IPS-NIHi7 (cell line): ENCODE measurements around the gene ULK2.

ENCODE experiments used
- DNase-seq: peaks from one replicate; pipeline ENCODE4 v3.0.0; 2012; ENCODE audit warnings: mixed read lengths; ENCODE audit errors: extremely low spot score

The ULK2 gene

DNA sequence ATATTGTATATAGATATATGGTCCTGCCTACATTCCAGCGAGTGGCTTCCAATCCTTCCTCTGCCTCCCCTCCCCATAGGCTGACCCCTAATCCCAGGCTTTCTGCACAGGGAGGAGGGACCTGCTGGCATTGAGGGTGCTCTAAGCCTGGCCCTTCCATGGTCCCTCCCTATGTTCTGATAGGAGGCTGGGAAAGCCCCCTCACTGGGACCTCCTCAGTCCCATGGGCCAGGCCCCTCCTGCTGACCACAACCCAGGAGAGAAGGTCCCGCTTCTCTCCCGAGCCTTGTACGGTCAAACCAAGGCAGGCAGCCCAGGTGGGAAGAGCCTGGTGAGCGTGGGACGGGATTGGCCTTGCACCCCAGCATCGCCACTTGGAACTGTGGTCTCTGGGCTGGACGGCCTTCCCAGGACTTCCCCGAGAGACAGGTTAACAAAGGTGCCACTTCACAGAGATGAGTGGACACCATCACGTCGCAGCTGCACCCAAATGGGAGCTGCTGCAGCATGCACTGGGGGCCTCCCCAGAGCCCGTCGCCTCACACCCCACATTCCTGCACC lies 120.5 kb downstream of the ULK2 start:
- DNase-seq: no peak

DNA sequence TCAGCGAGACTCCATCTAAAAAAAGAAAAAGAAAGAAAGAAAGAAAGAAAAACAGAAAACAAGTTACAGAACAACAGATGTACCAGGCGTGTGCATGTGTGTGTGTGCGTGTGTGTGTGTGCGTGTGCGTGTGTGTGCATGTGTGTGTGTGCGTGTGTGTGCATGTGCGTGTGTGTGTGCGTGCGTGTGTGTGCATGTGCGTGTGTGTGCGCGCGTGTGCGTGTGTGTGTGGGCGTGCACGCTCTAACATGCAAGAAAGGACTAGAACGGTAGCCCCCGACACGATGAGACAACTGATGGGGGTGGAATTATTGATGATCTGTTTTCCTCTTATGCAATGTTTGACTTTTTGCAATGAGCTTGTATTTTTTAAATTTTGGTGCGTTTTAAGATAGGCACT lies 121.2 kb downstream of the ULK2 start:
- DNase-seq: no peak

DNA sequence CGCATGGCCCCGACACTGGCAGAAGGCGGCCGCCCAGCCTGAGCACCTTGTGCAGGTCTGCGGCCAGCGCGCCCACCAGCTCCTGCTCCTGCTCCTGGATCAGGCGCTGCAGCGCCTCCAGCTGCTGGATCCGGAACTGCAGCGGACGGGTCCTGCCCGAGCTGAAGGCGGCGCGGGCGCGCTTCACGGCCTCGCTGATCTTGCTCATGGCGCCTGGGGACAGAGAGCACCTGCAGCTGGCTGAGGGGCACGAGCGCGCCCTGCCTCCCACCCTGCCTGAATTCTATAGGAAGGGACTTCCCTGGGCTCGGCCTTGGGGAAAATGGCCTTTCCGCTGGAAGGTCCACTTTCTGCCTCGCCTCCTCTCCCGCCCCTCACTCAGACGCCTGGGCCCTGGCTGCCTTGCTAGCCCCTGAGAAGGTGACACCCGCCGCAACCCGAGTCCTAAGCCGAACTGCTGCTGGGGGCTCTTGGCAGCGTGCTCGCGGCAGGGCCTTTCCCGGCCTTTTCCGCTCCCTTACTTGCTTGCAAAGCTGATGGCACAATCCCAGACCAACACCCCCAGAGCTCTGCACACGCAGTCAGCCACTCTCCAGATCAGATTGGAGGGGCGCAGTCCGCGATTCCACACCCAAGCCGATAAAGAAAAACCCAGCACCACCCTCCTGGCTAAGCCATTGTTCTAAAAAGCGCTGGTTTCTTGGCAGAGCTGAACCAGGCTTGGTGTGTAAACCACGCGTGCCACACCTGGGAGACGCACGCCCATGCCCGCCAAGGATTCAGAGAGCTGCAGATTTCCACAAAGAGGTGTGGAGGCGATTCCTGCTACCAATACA lies 122.6 kb downstream of the ULK2 start:
- peak; percentile 95 for DNase-seq

DNA sequence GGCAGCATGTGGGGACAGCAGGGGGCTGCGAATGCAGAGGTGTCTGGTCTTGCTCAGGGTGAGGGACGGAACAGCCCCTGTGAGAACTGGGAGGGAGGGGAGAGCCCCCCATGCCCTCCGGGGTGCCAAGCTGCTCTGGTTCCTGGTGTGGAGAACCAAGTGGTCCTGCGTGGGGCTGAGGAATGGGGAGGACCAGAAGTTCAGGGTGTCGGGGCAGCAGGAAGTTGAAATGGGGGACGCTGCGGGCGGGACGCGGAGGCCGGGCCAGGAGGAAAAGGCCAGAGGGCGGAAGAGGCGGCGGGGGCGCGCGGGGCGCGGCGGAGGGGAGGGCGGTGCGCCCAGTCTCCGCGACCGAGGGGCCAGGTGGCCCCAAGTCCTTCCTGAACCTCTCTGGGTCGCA lies 123.2 kb downstream of the ULK2 start:
- DNase-seq: no peak

DNA sequence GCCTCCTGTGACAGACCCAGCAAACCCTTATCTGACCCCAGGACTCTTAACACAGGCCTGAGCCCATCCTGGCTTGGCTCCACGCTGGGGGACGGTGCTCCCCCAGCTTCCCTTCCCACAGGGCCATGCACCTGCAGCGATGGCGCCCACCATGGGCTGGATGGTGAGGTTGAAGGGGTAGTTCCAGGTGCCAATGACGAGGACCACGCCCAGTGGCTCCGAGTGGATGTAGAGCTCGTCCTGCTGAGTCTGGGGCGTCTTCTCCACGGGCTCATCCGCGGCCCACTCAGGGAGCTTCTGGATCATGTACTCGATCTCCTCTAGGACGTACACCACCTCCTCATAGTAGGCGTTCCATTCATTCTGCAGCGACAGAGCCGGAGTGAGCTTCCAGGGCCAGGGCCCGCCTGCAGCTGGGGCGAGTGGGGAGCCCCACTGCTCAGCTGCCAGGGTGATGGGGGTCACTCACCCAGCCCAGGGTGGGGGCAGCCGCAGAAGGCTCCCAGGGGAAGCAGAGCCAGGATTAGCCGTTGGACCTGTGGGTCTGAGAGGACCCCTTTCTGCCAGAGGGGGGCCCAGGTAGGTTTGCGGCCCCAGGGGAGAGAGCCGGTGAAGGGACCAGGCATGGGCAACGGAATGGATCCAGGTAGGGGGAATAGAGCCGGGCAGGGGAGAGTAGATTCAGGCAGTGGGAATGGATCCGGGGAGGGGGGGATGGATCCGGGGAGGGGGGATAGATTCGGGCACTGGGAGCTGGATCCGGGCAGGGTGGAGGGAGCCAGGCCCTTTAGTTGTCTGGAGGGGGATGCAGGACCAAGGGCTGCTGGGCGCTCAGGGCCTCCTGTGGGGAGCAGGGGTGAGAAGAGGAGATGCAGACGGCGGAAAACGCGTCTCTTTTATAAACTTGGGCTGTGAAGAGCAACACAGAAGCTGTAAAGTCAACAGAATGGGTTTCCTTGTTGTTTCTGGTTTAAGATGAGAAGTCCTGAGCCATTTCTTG lies 124.3 kb downstream of the ULK2 start:
- no peak for DNase-seq

DNA sequence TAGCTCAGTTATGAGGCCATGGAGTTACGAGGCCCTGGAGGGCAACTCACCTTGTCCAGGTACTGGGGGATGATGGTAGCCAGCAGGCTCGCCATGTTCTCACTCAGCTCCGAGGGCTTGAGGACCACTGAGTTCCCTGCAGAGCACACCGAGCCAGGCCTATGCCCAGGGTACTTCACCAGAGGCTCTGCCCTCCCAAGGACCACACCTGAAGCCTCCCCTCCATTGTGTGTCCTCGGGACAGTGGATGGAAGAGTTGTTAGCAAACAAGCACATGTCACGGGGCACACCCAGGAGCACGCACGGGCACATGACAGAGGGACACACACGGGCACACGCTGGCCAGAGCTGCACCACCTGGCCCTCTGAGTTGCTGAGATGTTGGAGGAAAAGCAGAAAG lies 125.2 kb downstream of the ULK2 start:
- no peak for DNase-seq

DNA sequence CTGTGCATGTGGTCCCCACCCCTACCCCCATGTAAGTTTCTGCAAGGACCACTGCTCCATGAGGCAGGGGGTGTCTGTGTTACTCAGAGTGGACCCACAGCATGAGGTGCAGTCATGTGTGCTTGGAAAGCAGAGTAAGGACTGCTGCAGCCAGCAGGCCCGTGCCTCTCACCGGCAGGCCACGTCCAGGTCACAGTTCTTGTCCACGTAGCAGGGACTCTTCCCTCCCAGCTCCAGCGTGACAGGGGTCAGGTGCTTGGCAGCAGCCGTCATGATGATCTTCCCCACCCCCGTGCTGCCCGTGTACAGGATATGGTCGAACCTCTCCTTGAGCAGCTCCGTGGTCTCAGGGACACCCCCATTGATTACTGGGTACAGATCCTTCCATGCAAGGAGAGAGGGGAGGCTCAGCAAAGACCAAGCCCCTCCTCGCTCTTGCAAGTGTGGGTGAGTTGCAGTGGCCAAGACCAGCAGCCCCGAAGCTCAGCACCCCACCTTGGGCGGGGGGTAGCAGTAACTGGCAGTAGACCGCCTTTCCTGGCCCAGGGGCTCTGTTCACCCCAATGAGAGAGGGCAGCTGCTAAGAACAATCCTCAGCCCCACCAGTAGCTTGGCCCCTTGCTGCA lies 125.8 kb downstream of the ULK2 start:
- no peak for DNase-seq

DNA sequence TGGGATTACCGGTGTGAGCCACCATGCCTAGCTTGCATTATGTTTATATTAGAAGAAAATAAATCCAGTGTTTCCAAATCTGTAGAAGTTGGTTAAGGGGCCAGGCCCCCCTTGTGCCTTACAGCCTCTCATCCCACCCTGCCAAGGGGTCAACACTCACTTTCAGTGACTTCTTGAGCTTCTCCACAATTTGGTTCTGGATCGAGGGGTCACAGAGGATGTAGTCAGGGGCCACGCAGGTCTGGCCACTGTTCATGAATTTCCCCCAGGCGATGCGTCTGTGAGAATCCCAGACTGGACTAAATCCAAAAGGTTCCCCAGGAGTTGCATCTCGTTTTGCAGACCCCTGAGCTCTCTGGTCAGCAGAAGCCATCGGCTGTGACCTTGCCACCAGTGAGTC lies 126.8 kb downstream of the ULK2 start:
- no peak for DNase-seq

DNA sequence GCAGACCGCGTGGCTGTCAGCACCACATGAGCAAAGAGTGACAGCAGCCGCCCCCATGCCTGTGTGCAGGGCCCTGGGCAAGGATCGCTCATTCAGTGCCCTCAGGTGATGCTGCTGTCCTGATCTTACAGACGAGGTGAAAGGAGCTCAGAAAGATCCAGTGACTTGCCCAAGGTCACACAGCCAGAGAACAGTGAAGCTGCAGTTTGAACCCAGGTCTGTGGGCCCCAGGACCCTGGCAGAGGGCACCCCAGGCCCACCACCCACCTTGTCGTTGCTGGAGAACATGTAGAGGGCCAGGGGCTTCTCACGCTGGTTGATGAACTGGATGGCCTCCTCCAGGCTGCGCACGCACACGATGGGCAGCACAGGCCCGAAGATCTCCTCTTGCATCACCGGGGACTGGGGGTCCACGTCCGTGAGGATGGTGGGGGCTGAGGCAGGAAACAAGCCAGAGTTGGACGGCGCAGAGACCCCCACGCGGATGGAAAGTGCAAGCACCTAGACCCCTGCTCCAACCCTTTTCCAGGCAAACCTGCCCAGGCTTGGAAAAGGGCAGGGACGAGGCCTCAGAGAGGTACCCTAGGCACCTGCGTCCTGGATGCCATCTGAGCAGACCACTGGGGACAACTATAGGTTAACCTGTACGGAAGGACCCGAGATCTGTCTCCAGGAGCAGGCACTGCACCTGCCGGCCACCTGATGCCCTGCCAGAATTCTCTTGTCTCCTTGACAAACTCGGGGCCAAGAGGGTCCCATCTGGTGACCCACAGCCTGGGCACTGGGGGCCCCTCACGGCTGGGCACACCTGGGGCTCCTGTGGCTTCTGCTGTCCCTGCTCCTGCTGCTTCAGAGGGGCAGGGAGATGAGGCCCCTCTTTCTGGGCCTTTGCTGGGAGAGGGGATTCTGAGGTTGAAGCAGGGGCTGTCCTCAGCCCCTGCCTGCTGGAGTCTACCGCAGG lies 128.2 kb downstream of the ULK2 start:
- DNase-seq: no peak

DNA sequence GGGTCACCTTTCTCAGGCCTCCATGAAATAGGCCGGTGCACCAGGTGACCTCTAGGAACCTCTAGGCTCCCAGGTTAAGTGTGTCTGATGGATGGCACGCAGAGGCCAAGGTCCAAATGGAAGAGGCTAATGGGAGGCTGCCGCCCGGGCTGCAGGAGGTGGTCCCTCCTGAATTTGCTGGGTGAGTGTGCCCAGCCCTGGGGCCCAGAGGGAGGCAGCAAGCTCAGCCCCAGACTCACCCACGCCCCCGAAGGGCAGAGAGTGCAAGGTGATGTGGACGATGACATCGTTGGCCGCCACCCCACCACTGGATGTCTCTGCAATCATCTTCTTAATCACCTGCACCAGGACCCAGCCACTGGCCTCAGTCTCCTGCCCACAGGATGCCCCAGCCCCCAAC lies 129.0 kb downstream of the ULK2 start:
- no peak for DNase-seq

DNA sequence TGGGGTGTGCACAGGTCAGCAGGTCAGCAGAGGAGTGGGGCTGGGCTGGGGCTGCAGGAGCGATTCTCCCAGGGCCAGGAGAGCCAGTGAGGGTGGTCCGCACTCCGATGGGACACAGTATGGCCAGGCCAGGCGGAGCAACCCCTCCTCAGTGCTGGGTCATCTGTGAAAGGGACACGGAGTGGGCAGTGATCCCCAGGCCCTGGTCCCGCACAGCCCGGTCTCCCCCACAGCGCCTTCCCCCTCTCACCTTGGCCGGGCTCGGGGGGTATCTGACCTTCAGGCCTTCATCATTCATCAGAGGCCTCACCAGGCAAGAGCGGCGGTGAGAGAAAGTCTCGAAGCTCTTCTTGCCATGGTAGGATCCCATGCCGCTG lies 129.7 kb downstream of the ULK2 start:
- DNase-seq: no peak

DNA sequence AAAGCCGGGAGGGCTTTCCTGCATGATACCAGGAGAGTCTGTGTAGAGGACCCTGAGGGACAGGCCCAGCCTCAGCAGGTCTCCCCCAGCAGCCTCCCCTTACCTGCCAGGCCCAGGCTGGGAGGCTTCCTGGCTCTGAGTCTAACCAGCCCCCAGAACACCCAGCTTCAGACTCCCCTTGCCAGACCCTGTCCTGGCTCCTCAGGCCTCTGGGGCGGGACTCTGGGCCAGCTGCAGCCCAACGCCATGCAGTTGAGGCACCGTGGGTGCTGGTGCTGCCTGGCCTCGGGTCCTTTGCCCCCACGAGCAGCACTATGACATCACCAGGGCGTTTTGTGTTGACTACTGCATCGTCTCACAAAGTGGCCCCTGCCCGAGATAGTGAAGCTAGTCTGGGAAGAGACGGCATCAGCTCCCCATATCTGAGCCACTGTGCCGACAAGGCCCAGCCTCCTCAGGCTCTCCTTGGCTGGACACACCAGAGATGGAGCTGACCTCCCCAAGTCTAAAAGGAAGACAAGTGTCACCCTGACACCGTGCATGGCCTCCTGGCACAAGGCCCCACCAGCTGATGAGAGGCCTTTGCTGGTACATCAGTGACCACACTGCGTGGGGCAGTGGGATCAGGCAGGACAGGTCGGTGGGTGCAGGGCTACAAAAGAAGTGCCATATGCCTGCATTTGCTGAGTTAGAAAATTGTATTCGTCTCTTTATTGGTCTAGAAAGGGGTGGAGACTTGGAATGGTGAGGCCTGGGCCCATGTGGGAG lies 130.2 kb downstream of the ULK2 start:
- DNase-seq: no peak

DNA sequence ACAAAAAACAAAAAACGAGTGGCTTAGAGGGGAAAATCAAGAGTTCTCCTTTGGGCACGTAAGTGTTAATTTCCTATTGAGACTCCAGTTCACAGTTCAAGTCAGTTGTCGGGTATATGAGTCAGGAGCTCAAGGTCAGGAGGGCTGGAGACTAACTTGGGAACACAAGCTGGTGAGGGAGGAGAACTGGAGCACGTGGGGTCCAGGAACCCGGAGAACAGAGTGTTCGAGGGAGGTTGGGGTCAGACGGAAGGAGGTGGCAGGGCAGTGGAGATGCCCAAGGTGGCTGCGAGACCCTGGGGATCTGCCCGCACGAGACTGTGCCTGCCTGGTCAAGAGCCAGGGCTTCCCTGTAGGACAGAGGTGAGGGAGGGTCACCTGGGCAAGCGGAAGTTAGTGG lies 131.7 kb downstream of the ULK2 start:
- DNase-seq: no peak

DNA sequence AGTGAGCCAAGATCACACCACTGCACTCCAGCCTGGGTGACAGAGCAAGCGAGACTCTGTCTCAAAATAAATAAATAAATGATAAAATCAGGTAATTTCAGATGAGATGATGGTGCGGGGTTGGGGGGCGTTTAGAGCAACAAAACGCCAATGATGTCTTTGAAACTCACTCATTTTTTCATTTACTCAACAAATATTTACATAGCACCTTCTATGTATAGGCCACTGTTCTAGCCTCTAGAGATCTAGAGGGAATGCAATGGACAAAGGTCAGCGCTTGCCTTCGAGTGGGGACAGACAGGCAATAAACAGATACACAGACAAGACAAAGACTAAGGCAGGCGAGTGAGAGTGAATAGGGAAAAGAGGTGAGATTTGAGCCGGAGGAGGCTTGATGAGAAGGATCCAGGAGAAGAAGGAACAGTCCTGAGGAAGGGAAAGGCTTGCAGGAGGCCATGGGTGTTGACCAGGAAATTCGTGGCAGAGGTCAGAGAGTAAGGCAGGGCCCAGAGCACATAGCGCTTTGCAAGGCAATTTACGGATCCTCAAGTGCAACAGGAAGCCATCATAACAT lies 133.7 kb downstream of the ULK2 start:
- DNase-seq: no peak

DNA sequence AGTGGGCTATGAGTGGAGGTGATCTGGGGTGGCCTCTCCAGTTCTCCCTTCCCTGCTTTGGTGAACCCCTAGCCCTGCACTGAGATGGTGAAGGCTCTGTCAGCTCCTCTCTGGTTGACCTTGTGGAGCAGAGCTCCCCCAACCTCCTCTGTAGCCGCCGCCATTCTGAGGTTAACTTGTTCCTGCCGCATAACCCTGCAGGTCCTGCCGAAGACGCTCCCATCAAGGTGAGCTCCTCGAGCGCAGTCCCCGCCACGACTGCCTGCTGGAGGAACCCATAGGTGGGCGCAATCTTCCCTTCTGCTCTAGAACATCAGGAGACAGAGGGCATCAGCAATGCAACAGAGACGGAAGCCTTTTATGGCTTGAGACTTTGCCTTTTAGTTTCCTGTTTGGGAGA lies 136.1 kb downstream of the ULK2 start:
- no peak for DNase-seq

DNA sequence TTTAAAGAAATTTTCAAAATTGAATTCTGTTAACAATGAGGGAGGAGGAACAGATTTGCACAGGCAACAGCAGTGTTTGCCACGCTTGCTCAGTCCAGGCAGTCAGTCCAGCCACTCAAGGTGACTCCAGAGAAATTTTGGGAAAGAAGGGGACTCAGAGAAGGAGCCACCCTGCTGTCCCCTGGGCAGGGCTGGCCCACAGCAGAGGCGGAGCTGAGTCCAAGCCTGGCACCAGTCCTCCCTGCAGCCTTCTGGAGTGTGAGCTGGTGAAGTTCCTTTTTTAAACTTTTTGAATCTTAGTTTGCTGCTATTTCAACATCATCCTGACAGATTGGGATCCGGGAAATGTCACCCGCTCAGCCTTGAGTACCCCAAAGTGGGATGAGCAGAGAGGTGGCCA lies 136.9 kb downstream of the ULK2 start:
- DNase-seq: no peak

DNA sequence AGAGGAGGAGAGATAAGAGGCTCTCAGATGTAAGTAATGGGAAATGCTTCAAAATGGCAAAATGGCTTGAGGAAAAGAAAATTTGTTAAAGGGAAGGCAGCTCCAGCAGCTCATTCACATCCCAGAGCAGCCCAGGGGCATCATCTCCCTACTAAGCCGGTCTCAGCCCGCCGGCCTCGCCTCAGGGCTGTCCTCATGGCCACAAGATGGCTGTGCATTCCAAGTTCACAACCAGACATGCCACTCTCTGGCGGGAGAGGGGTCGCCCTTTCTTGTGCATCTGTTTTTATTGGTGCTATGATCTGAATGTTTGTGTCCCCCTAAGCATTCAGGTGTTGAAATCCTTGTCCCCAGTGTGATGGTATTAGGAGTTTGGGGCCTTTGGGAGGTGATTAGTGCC lies 137.8 kb downstream of the ULK2 start:
- no peak for DNase-seq

DNA sequence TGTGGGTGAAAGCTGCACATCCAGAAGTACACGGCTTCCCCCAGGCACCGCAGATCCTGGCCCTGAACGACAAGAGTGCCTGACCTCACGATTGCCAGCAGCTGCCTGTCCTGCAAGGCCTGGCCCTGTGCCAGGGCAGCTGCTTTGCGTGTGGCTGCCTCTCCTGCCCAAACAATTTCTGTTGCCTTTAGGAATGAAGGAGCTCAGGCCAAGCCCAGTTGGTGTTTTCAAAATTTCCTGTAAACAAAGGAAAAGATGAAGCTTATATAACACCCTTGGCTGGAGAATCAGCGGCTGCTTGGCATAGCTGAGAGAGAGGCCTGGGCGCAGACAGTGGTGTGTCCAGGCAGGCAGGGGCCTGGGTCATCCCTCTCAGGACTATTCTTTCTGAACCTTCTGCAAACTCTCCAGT lies 139.6 kb downstream of the ULK2 start:
- no peak for DNase-seq

DNA sequence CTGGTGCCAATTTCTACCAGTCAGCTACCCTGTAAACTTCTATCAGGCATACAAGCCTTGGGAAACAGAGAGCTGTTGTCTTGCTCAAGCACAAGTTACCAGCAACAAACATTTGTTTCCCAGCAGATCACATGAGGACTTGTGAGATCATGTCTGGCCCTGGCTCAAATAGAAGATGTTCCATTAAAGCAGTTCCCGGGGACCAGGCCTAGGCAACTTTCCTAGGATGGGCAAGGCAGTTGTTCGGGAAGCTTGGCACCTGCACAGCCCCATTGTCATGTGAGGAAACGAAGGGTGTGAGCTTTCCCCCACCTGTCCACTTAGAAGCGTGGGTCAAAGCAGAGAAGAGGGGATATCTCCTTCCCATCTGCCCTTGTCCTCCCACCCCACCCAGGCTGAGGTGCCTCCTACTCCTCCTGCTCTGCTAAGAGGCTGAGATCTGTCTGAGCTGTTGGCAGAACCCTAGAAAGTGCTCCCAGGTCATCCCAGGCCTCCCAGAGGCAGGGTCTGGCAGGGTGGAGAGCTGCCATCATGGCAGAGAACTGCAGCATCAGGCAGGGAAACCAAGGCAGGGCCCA lies 140.1 kb downstream of the ULK2 start:
- DNase-seq: no peak
